SH-SY5Y (cell line): ENCODE results near the gene ZNF324B.

Experiments used
- GATA2 ChIP-seq: IDR thresholded peaks from 2 replicates; pipeline ENCODE4 v1.6.1; 2011; ENCODE audit warnings: mild to moderate bottlenecking, low read depth, low read length
- GATA3 ChIP-seq: IDR thresholded peaks from 2 replicates; pipeline ENCODE4 v1.6.1; 2011; ENCODE audit warnings: low read depth, mild to moderate bottlenecking, low read length, moderate library complexity

GRCh38 chr19:58473775-58474174, 22.4 kb downstream of the ZNF324B start:
- TF ChIP-seq GATA2 (no peak), GATA3 (no peak)
